PC-3 (cell line): ENCODE measurements around the gene FAM228B. TPM values are rescaled to one million over a fixed set of nuclear protein-coding genes. Genes with fewer than 3 reads are reported as not detected.

Experiments
- ATAC-seq: fragments of 200-7000 bp; cut with Tn5 transposase; 2 replicates; pipeline ENCODE4 v1.9.1; 2020; ENCODE audit warnings: mild to moderate bottlenecking, moderate library complexity
- Bru-seq: library from RNA; stranded (reverse); fragments of 400-500 nt; gene quantifications from one replicate; lab custom pipeline; 2021; lab: Mats Ljungman, UMichigan
- BruChase-seq, 2 experiments: library from RNA; stranded (reverse); fragments of 400-500 nt; gene quantifications; one replicate each; lab custom pipeline; 2021; lab: Mats Ljungman, UMichigan
- BruUV-seq: library from RNA; stranded (reverse); fragments of 400-500 nt; replicated peaks from 2 replicates; lab custom pipeline; 2021; lab: Mats Ljungman, UMichigan
- CTCF ChIA-PET: fragments of 300-600 bp; sonication (Branson Sonifier 250); formaldehyde crosslinking; loops from one replicate; lab custom pipeline; 2022; ENCODE audit warnings: antibody characterized with exemption; lab: Charles Lee
- POLR2A ChIA-PET: fragments of 300-600 bp; sonication (Branson Sonifier 250); formaldehyde crosslinking; loops from one replicate; lab custom pipeline; 2022; ENCODE audit warnings: antibody characterized with exemption; ENCODE audit not compliant: unreplicated experiment; lab: Charles Lee
- DNase-seq: peaks from one replicate; pipeline ENCODE4 v3.0.0-alpha.2; 2015
- H2AFZ ChIP-seq: fragments of 300-600 bp; sonication (generic); 2 replicates; pipeline ENCODE4 v1.6.0; 2016; ENCODE audit warnings: antibody characterized with exemption, low read length
- H3F3A ChIP-seq: fragments of 300-600 bp; sonication (generic); one replicate; pipeline ENCODE4 v1.6.0; 2017; ENCODE audit warnings: antibody characterized with exemption, low read length, control low read depth, mild to moderate bottlenecking; ENCODE audit not compliant: unreplicated experiment
- H3K27ac ChIP-seq: fragments of 300-600 bp; sonication (generic); 2 replicates; pipeline ENCODE4 v1.5.1; 2016; ENCODE audit warnings: mild to moderate bottlenecking, low read length
- H3K27me3 ChIP-seq: fragments of 300-600 bp; sonication (generic); 2 replicates; pipeline ENCODE4 v1.6.1; 2016; ENCODE audit warnings: low read length, mixed read lengths
- H3K36me3 ChIP-seq: fragments of 300-600 bp; sonication (generic); 2 replicates; pipeline ENCODE4 v1.6.1; 2016; ENCODE audit warnings: low read depth, mixed run types, low read length, mixed read lengths
- H3K4me1 ChIP-seq: fragments of 300-600 bp; sonication (generic); 2 replicates; pipeline ENCODE4 v1.5.1; 2016; ENCODE audit warnings: low read length; ENCODE audit not compliant: insufficient read depth
- H3K4me2 ChIP-seq: fragments of 300-600 bp; sonication (generic); 2 replicates; pipeline ENCODE4 v1.6.0; 2016; ENCODE audit warnings: low read length
- H3K4me3 ChIP-seq: fragments of 300-600 bp; sonication (generic); 2 replicates; pipeline ENCODE4 v1.5.1; 2016; ENCODE audit warnings: mild to moderate bottlenecking, low read length, mixed read lengths
- H3K79me2 ChIP-seq: fragments of 300-600 bp; sonication (generic); 2 replicates; pipeline ENCODE4 v1.6.1; 2017; ENCODE audit warnings: low read length, mixed read lengths
- H3K9ac ChIP-seq: fragments of 300-600 bp; sonication (generic); 2 replicates; pipeline ENCODE4 v1.6.0; 2016; ENCODE audit warnings: mild to moderate bottlenecking, low read length
- H3K9me2 ChIP-seq: fragments of 300-600 bp; sonication (generic); replicated peaks from 2 replicates; pipeline ENCODE4 v1.6.1; 2016; ENCODE audit warnings: mixed run types, low read length, mixed read lengths
- H3K9me3 ChIP-seq: fragments of 300-600 bp; sonication (generic); 2 replicates; pipeline ENCODE4 v1.6.1; 2016; ENCODE audit warnings: low read length, mixed read lengths
- H4K20me1 ChIP-seq: fragments of 300-600 bp; sonication (generic); 2 replicates; pipeline ENCODE4 v1.6.1; 2016; ENCODE audit warnings: low read length, mixed read lengths
- EZH2 ChIP-seq: fragments of 300-600 bp; sonication (generic); IDR thresholded peaks from one replicate; pipeline ENCODE4 v1.6.1; 2017; ENCODE audit warnings: antibody characterized with exemption, mild to moderate bottlenecking, low read length; ENCODE audit not compliant: unreplicated experiment
- EZH2phosphoT487 ChIP-seq: fragments of 300-600 bp; sonication (generic); IDR thresholded peaks from 2 replicates; pipeline ENCODE4 v1.6.1; 2018; ENCODE audit warnings: mild to moderate bottlenecking, antibody characterized with exemption, low read length, borderline replicate concordance
- intact Hi-C: fragments of 100-400 bp; cut with micrococcal nuclease; formaldehyde crosslinking; loops from 2 replicates; pipeline ENCODE4 v1.9.0; 2023
- long read RNA-seq: library from polyadenylated mRNA; unstranded; transcript quantifications from one replicate; pipeline ENCODE4 v2.0.0, GENCODE V29; 2021; ENCODE audit not compliant: unreplicated experiment
- total RNA-seq: library from RNA; depleted of rRNA; stranded (reverse); fragments of >200 nt; gene quantifications from 2 replicates; pipeline ENCODE4 v1.2.3, GENCODE V29; 2014; rRNA removed
- TF ChIP-seq, protein P1 (sequence below): fragments of 300-600 bp; sonication (generic); conservative IDR thresholded peaks from 2 replicates; pipeline ENCODE4 v1.5.1; 2017; ENCODE audit warnings: antibody characterized with exemption, low read depth, mild to moderate bottlenecking, low read length

FAM228B gene
- total RNA-seq: 4.5 and 8.8 TPM in 2 replicates
- percentile 55 among the genes with signal in this experiment for Bru-seq, nascent RNA
- percentile 50 among the genes with signal in this experiment for BruChase-seq, experiment 1, labeled RNA remaining after a 6-hour chase
- percentile 55 among the genes with signal in this experiment for BruChase-seq, experiment 2, labeled RNA remaining after a 2-hour chase
- long read RNA-seq, partial matches to known transcripts: 5 of 36 reads
- long read RNA-seq, other reads (novel, unspliced or antisense): 29 of 36 reads

DNA sequence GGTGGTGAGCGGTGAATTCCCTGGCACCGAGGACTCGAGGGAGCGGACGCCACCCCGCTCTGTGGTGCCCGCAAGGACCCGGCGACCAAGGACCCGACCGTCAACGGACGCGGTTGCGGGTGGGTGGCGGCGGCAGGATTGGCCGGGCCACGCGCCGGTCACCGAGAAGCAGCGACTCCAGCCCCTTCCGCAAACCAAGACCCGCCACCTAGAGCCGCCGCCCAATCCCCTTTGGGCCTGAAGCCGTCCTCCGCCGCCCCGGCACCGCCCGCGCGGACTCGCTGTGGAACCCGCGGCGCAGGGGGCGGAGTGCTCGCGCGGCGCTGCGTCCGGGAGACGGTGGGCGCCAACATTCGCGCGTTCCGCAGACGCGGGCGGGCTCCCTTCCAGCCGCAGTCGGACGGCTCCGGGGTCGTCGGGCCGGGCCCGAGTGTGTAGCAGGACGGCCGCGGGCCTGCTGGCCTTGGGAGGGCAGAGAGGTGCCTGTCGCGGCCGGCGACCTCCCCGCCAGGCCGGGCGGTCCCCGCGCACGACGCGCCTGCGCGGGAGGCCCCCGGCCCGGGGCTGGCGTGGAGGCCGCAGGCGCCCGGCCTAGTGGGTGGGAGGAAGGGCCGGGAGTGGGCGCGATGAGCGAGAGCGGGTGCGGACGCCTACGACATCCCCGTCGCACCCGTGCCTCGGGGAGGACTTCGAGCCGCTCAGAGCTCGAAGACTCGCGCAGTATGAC, at the start of gene FAM228B, which contains the start of gene PFN4:
TSS of gene FAM228B (plus strand) at position 275 of the 727 bp plus-strand sequence. CDS start 893 bp downstream, outside the sequence.
TSS of gene PFN4 (minus strand) at position 140 of the 727 bp plus-strand sequence. CDS start 799 bp downstream, outside the sequence.
- H3K36me3 ChIP-seq: no peaks in the 10 kb centered on the region
- no TSS peak for BruUV-seq
- DNase-seq: peak; percentile 84
- no peaks in the 10 kb centered on the region for H3K27me3 ChIP-seq
- intact Hi-C loops: no loop called here
- peaks cover 19% of the 10 kb centered on the region for H3K4me1 ChIP-seq
- peak within 1 kb of the TSS; percentile 85 for H3K4me2 ChIP-seq
- TF ChIP-seq, protein P1, sequence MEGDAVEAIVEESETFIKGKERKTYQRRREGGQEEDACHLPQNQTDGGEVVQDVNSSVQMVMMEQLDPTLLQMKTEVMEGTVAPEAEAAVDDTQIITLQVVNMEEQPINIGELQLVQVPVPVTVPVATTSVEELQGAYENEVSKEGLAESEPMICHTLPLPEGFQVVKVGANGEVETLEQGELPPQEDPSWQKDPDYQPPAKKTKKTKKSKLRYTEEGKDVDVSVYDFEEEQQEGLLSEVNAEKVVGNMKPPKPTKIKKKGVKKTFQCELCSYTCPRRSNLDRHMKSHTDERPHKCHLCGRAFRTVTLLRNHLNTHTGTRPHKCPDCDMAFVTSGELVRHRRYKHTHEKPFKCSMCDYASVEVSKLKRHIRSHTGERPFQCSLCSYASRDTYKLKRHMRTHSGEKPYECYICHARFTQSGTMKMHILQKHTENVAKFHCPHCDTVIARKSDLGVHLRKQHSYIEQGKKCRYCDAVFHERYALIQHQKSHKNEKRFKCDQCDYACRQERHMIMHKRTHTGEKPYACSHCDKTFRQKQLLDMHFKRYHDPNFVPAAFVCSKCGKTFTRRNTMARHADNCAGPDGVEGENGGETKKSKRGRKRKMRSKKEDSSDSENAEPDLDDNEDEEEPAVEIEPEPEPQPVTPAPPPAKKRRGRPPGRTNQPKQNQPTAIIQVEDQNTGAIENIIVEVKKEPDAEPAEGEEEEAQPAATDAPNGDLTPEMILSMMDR: no peak
- TF ChIP-seq EZH2 (no peak), EZH2phosphoT487 (no peak)
- H3K4me3 ChIP-seq: peak within 1 kb of the TSS; percentile 82
- H3K9me2 ChIP-seq: no peaks in the 10 kb centered on the region
- H3K79me2 ChIP-seq: peaks cover 18% of the 10 kb centered on the region
- H3K9me3 ChIP-seq: no peaks in the 10 kb centered on the region
- ATAC-seq: peak; percentile 96
- no peaks in the 10 kb centered on the region for H3F3A ChIP-seq
- ChIA-PET CTCF (interaction anchor here (0.6 kb wide), 1 partner anchor 28 kb away, joined by 6 read pairs; no protein-coding TSS in a partner anchor), POLR2A (interaction anchor here (0.6 to 1.1 kb wide), 2 partner anchors 18 to 39 kb away, joined by 4 to 5 read pairs; no protein-coding TSS in a partner anchor)
- no peaks in the 10 kb centered on the region for H4K20me1 ChIP-seq
- peak within 1 kb of the TSS; percentile 79 for H3K9ac ChIP-seq
- H3K27ac ChIP-seq: peak within 1 kb of the TSS; percentile 23
- peak within 1 kb of the TSS; percentile 96 for H2AFZ ChIP-seq

DNA sequence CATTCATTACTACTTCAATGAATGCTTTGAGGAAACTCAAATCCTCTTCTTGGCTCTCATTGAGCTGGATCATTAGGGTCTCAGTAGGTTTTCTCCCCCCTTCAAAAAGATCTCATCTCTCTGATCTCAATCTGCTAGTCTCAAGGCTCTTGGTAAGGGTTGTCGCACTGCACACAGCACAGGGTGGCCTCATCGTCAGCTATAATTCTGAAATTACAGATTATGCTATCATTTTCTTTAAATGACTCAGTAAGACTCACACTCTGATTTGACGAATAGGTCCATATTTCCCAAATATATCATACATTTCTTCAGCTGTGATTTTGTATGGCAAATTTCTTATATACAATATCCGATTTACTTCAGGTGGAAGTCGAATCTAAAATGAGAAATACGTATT, 49.5 kb upstream of the FAM228B start:
- no peaks in the 10 kb centered on the region for H3K9me2 ChIP-seq
- H3K9ac ChIP-seq: no peak overlapping the region
- no peak overlapping the region for H3K27ac ChIP-seq
- peaks cover 39% of the 10 kb centered on the region for H3K79me2 ChIP-seq
- TF ChIP-seq EZH2 (no peak), EZH2phosphoT487 (no peak)
- TF ChIP-seq, protein P1: no peak
- ChIA-PET CTCF (no interaction called here), POLR2A (no interaction called here)
- peaks cover 13% of the 10 kb centered on the region for H3K4me1 ChIP-seq
- H4K20me1 ChIP-seq: 0 out of 2 replicates have a peak, but pooled peaks cover 3% of the 10 kb centered on the region
- H2AFZ ChIP-seq: no peak overlapping the region
- H3K4me2 ChIP-seq: no peak overlapping the region; the same call in 1 of the 2 replicates
- intact Hi-C loops: no loop called here
- ATAC-seq (no peak), DNase-seq (no peak)
- H3K4me3 ChIP-seq: no peak overlapping the region
- H3K36me3 ChIP-seq: peaks cover 31% of the 10 kb centered on the region
- H3K9me3 ChIP-seq: no peaks in the 10 kb centered on the region
- no peaks in the 10 kb centered on the region for H3K27me3 ChIP-seq
- BruUV-seq: no TSS peak
- no peaks in the 10 kb centered on the region for H3F3A ChIP-seq
